HG02571 (cell line): ENCODE measurements around the gene POU2AF1.

Source experiments
- ATAC-seq: cut with Tn5 transposase; IDR thresholded peaks from one replicate; pipeline ENCODE4 v1.9.1; 2021; ENCODE audit warnings: mild to moderate bottlenecking, moderate library complexity; ENCODE audit not compliant: unreplicated experiment

POU2AF1 gene

DNA sequence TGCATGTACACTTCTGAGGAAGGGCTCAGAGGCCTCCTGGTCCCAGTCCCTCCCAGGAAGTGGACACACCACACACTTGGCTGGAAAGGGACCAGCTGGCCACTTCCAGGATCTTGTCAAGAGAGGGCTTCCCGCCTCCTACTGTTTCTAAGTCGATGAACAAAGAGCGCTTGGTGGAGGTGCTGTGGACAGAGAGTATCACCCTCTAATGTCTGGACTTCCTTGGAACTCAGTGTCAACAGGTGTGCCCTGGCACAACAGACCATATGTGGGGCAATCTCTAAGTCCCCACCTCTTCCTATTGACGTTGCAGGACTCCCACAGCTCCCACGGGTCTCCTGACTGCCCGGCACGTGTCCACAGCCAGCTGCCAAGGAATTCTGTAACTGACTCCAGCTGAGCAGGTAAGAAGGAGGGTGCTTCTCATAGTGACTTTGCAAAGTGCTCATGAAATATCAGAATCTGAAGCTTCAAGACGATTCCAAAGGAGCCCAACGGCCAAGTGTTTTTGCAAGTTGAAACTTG is 16.1 kb downstream of the POU2AF1 start:
- no peak for ATAC-seq

DNA sequence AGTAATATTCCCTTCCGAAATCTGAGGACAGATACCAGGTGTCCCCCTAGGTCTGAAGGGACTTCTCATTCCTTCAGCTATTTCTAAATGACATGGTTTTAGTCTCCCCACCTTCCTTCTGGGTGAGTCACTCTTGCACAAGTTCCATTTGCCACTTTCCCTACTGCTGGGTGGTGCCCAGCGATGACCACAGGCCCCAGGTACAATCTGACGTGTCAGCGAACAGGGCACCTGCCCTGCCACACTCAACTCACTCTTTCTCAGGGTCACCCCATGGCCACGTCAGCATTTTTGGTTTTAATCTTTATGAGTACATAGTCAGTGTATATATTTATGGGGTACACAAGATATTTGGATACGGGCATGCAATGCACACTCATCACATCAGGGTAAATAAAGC is 17.2 kb downstream of the POU2AF1 start:
- ATAC-seq = no peak

- ATAC-seq = no peak
These were observed 17.8 kb downstream of the POU2AF1 start for GRCh38 chr11:111361052-111361801.

DNA sequence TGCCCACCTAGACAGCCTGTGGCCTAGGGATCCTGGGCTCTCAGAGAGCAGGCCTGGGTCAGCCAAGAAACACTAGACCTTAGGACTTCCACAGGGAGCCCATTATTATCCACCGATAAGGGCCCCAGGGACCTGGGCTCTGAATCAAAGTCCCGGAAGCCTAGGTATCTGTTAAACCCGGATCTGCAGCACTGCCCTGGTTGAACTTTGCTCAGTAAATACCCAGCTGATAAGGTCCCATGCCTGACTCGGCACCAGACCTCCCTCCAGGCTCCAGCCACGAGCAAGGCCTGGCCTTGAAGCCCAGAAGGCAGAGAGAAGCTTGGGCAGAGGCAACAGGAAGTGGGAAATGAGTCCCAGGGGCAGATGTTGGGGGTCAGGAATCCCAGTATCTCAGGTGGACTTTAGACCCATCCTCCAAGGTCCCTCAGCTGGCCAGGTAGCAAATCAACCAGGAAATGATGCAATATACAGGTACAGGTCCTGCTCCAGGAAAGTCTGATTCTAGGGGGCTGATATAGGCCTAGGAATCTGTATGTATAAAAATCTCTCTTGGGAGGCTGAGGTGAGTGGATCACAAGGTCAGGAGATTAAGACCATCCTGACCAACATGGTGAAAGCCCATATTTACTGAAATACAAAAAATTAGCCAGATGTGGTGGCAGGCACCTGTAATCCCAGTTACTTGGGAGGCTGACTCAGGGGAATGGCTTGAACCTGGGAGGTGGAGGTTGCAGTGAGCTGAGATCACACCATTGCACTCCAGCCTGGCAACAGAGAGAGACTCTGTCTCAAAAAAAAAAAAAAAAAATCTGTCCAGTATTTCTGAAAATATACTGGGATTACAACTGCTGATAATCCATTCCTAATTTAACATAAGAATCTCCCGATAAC is 18.7 kb downstream of the POU2AF1 start:
- no peak for ATAC-seq

DNA sequence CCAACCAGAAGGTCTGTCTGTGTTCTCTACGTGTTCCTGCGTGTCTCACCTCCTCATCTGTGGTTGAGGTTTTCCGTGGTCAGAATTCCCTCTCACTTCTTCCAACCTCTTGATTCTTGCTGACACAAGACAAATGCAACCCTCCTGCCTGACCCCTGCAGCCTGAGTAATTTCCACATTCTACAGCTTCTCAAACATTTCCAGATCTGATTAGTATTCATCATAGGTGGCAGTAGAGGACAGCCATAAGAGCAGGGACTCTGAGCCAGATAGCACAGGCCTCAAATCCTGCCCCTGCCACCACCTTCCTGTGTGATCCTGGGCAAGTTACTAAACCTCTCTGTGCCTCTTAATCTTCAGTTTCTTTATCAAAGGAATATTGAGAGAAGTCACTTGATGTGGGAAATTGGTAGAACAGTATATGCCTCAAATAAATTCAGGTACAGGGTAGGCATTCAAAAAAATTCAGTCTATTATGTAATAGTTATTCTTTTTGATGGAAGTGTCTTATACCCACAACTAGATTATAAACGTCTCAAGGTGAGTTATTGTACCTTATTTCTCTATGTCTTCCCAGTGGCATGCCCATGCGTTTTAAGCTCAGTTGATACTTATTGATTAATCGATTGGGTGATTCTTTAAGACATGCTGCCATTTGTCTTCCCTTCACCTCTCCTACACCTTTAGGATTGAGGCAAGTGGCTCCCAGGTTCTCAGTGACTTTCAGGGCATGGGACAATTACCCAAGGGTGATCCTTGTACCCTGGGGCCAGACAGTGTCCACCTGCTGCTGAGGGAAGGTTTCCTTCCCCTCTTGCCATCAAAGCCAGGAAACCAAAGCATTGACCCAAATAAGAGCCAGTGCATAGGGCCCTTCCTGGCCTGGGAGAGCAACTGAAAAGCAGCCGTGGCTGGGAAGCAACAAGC is 19.6 kb downstream of the POU2AF1 start:
- ATAC-seq = no peak

- no peak for ATAC-seq
These were observed 20.8 kb downstream of the POU2AF1 start for GRCh38 chr11:111358038-111359001.

DNA sequence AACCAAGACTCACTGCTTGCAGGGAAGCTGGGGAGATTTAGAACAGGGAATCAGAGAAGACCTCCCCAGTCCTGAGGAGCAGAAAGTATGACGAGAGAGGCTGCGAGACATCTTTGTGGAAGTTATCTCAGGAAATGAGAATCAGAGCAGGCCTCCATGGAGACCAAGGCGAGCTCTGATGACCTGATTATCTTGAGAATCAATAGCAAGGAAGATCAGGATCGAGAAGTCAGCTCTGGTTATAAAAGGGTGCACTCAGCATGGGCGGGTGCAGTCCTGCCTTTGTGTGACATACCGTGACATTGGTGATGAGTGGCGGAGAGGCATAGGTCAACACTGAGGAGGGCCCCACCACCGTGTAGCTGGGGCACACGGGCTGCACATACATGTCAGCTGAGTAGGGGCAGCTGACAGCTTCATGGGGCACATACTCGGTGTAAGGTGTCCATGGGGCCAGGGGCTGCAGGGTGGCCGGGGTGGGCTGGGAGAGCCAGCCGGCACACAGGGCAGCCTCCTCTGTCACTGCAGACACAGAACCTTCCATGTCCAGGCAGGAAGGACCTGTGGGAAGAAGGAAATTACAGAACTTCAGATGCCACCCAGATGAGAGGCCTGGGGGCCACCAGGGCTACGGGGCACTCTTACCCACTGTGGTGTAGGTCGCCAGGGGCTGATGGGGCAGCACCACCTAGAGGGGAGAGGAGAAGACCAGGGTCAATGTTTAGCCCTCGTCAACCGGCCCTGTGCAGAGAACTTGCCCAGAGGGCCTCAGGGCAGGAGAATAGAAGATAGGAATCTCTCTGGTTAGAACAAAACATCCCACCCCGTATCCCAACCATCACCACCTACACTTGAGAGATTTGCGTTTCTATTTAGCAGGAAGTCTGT is 21.7 kb downstream of the POU2AF1 start:
- no peak for ATAC-seq

DNA sequence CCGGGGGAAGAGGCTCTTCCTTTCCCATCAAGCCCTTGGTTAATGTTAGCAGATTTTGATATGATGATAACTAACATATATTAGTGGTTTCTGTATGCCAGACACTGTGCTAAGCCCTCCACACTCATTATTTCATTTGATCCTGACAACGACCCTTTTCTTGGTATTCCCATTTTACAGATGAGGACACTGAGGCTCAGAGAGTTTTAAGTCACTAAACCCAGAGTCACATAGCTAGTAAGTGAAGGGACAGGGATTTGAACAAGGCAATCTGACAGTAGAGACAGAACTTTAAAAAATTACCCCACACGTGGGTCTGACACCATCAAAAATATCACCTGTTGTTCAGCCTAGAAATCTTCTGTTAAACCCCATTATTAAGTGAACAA is 22.4 kb downstream of the POU2AF1 start:
- ATAC-seq = no peak

- no peak for ATAC-seq
These were observed 23.0 kb downstream of the POU2AF1 start for GRCh38 chr11:111355956-111356659.

DNA sequence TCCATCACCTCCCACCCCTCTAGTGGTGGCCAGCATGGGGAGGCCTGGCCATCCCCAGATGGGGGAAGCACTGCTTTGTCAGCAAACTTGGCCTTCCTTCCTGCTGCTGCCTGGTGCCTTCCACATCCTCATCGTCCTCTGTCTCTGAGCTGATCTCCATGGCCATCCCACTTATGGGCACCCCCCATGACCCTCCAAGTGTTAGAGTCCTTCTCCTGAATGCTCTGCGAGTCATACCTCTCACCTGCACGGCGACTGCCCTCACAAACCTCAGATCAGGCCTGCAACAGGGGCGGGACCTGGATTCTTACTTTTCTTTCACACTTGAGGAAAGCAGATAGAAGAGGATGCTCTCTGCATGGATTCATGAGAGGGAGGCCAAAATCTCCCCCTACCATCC is 24.0 kb downstream of the POU2AF1 start:
- ATAC-seq = no peak

DNA sequence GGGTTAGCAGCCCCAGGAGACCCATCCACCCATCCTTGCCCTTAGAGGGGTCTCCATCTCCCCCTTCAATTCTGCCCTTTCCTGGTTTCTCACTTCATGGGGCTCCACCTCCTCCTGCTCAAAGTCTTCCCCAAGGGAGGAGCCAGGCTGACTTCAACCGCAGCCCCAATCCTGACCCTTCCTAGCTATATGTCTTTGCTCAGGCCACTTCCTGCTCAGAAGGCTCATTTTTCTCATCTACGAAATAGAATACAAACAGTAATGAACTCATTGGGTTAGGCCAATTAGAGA is 24.5 kb downstream of the POU2AF1 start:
- no peak for ATAC-seq

DNA sequence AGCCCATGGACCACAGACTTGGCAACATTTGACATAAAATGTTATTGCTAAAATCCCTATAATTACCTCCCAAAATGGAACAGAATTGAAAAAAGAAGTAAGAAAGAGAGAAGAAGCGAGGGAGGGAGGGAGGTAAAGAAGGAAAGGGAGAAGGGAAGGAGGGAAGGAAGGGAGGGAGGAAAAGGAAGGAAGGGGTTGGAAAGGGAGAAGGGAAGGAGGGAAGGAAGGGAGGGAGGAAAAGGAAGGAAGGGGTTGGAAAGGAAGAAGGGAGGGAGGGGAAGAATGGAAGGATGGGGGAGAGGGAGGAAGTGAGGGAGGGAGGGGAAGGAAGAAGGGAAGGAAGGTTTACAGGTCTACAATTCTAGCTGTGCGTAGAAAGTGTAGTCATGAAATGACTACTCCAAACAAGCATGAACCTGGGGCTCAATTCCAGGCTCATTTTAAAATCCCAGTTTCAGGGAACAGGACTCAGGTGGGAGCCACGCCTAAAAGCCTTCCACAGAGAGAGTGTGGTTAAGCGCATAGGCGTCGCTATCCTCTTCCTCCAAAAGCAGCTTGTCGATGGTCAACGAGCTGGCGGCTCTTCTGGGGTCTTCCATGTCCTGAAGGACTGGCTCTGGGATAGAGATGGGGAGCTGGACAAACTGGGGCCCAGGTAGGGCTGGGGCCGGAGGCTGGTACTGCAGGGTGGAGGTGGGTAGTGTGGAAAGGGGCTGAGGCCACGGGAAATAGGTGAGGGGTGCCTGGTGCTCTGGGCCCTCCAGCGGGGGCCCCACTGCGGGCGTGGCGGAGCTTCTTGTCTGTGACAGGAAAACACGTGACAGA is 25.1 kb downstream of the POU2AF1 start:
- ATAC-seq = no peak

GRCh38 chr11:111352935-111353710 is 26.0 kb downstream of the POU2AF1 start:
- ATAC-seq = no peak

- ATAC-seq = no peak
These were observed 26.8 kb downstream of the POU2AF1 start for GRCh38 chr11:111352231-111352746.

GRCh38 chr11:111351374-111352055 is 27.6 kb downstream of the POU2AF1 start:
- ATAC-seq = no peak

DNA sequence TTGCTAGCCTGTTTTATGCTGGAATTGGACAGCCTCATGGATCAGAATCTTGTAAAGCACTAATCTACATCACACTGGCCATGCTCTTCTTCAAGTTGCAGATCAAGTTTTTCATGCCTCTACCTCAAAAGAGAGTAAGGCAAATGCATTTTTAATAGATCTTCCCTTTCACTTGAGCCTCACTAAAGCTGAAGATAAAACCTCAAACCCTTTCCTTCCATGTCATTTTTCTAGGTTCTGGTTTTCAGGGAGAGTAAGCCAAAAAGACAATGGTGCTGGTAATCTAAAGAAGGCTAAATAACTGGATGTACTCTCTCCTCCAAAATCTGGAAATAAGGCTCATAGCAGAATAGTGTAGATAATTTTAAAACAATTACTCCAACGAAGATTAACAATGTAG is 28.3 kb downstream of the POU2AF1 start:
- ATAC-seq = no peak
